Lower leg skin (tissue), 4 donors: Measurements from ENCODE around the gene MGAT4A. TPM values are rescaled to one million over a fixed set of nuclear protein-coding genes. Genes with fewer than 3 reads are reported as not detected.

ENCODE experiments used
- DNase-seq, 2 donors: peaks; one replicate each; pipeline ENCODE4 v3.0.0-alpha.2; 2019; ENCODE audit warnings: low spot score in 2 of 2
- H3K4me3 ChIP-seq: fragments of 200-600 bp; sonication (generic); 2 replicates; pipeline ENCODE4 v1.5.1; 2017; ENCODE audit warnings: mild to moderate bottlenecking, low read depth; ENCODE audit not compliant: poor library complexity, severe bottlenecking
- POLR2A ChIP-seq, 2 donors: fragments of 450-650 bp; IDR thresholded peaks; one replicate each; pipeline ENCODE4 v1.6.1; 2016 to 2017; ENCODE audit warnings: antibody characterized with exemption in 2 of 2, mild to moderate bottlenecking in 1 of 2, moderate library complexity in 1 of 2
- WGBS, 2 donors: methylation state at CpG; one replicate each; pipeline ENCODE4 v1.1.5; 2018; 5-methylcytosine and 5-hydroxymethylcytosine counted together
- intact Hi-C: fragments of 100-400 bp; cut with DNase I; formaldehyde crosslinking; loops from one replicate; pipeline ENCODE4 v1.15.0; 2023; ENCODE audit warnings: low total_unique reads
- total RNA-seq, 4 donors: library from RNA; depleted of rRNA; stranded (reverse); fragments of >200 nt; gene quantifications; one replicate each; pipeline ENCODE4 v1.1.0, GENCODE V29; 2016
- TF ChIP-seq, protein P1 (sequence below), 3 donors: fragments of 450-650 bp; IDR thresholded peaks; one replicate each; pipeline ENCODE4 v1.5.1; 2016; ENCODE audit warnings: antibody characterized with exemption in 3 of 3, mild to moderate bottlenecking in 3 of 3, moderate library complexity in 2 of 3

Gene MGAT4A
- total RNA-seq, 4 donors from 2014 or later = 7.3 to 24.9 (median 14.2) TPM

DNA sequence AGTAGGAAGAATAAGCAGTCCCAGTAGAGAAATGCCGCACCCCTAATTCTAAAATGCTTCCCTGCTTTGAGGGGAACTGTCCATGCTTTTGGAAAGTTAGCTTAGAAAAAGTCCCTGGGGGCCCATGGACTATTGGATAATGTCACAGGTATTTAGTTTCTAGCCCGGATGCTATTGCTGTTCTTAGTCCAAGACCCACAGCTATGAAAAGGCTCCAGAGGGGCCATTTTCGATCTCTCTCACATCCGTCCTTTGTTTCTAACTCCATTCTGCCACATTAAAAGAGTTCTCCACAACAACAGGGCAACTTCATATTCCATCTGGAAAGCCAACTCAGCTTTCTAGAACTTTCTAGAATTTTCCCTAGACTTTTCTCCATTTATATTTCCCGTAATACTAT, 47.2 kb downstream of the MGAT4A start:
- TF ChIP-seq, protein P1, sequence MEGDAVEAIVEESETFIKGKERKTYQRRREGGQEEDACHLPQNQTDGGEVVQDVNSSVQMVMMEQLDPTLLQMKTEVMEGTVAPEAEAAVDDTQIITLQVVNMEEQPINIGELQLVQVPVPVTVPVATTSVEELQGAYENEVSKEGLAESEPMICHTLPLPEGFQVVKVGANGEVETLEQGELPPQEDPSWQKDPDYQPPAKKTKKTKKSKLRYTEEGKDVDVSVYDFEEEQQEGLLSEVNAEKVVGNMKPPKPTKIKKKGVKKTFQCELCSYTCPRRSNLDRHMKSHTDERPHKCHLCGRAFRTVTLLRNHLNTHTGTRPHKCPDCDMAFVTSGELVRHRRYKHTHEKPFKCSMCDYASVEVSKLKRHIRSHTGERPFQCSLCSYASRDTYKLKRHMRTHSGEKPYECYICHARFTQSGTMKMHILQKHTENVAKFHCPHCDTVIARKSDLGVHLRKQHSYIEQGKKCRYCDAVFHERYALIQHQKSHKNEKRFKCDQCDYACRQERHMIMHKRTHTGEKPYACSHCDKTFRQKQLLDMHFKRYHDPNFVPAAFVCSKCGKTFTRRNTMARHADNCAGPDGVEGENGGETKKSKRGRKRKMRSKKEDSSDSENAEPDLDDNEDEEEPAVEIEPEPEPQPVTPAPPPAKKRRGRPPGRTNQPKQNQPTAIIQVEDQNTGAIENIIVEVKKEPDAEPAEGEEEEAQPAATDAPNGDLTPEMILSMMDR (IDR thresholded peaks at IDR 0.05) = no peak
- no peak for TF ChIP-seq POLR2A (IDR thresholded peaks at IDR 0.05)
- no peak for DNase-seq
- 73 to 78% methylated on average over 5 of the region's 5 CpGs for WGBS, 2 donors
- no peak overlapping the region for H3K4me3 ChIP-seq
- intact Hi-C loops = no loop called here

DNA sequence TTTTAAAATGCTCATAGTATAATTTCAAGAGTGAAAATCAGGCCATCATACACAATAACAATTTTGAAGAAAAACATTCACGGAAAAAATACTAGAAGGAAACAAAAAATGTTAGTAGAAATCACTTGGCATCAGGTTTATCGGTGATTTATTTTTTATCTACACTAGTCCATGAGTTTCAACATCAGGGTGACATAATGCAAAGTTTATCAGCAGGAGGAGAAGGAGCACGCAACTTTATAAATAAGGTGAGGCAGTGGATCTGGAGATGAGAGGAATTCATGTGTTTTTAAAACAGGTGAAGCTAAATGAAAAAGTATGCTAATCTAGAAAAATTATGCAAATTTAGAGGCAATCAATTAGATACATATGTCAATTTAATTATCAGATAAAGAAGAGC, 54.2 kb downstream of the MGAT4A start:
- TF ChIP-seq, protein P1 (IDR thresholded peaks at IDR 0.05) = no peak
- no peak for TF ChIP-seq POLR2A (IDR thresholded peaks at IDR 0.05)
- intact Hi-C loops = no loop called here
- WGBS, 2 donors = 91 to 95% methylated on average over 3 of the region's 3 CpGs
- DNase-seq = no peak
- H3K4me3 ChIP-seq = no peak overlapping the region

DNA sequence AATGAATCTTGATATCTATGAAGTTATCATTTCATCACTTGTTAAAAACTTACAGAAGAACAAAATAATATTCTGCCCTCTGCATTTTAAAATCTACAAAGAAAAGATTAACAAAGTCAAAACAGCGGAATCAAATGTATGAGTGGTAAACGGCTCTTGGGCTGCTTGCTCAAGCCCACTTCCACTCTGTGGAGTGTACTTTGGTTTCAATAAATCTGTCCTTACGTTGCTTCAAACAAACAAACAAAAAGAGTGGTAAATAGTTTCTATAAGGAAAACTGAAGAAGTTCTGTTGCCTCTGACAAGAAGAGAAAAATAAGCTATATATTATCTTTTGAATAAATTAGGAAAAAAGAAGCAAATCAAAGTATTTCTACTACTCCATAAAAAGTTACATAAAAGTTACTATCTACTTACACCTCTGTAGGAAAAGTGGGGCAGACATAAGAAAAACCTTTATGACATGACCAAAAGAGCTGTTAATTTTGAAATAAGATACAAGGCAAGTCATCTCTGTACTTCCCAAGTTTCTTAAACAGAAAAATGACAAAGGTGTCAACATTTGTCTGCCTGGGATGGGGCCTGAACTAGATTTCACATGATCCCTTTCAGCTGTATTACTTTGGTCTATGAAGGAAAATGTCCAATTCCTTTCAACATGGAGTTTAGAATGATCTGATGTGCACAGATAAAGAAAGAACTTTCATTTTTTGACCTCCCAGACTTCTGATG, 56.5 kb downstream of the MGAT4A start:
- WGBS, 2 donors = 94 to 95% methylated on average over 3 of the region's 3 CpGs
- TF ChIP-seq, protein P1 (IDR thresholded peaks at IDR 0.05) = no peak
- no peak for TF ChIP-seq POLR2A (IDR thresholded peaks at IDR 0.05)
- DNase-seq = no peak
- intact Hi-C loops = no loop called here
- H3K4me3 ChIP-seq = no peak overlapping the region

DNA sequence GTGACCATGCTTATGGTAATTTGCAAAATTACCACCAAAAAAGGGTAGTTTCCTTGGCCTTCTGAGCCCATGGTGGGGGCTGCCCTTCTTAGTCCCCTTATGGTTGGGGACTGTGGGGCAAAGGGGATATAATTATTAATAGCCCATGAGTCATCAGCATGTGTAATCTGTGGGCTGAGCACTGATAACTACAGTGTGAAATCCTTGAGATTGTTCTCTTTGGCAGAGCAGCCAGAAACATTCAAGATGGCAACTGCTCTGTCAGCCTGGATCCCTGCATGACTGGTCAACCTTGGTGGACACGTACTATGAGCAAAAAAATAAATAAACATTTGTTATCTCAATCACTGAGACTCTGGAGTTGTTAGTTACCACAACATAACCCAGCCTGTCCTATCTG, 61.3 kb downstream of the MGAT4A start:
- intact Hi-C loops = no loop called here
- no peak overlapping the region for H3K4me3 ChIP-seq
- no peak for DNase-seq
- TF ChIP-seq POLR2A (IDR thresholded peaks at IDR 0.05) = no peak
- TF ChIP-seq, protein P1 (IDR thresholded peaks at IDR 0.05) = no peak
- 82 to 90% methylated on average over 1 of the region's 1 CpG for WGBS, 2 donors

DNA sequence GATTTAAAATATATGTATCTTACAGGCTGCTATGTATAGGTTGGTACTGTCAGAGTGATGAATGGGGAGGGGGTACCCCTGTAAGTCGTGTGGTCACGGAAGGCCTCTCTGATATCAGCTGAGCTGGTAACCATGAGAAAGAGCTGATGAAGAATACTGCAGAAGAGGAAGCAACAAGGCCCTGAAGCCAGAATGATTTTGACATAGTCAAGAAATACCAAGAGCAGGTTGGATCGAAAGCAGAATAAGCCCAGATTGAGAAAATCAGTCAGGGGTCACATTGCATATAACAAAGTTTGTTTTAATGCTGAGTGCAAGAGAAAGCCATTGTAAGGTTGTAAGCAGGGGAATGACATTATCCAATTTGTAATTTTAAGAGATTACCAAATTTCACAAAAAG, 65.3 kb downstream of the MGAT4A start:
- 90 to 91% methylated on average over 3 of the region's 3 CpGs for WGBS, 2 donors
- no peak for DNase-seq
- no peak for TF ChIP-seq POLR2A (IDR thresholded peaks at IDR 0.05)
- TF ChIP-seq, protein P1 (IDR thresholded peaks at IDR 0.05) = no peak
- intact Hi-C loops = no loop called here
- no peak overlapping the region for H3K4me3 ChIP-seq

DNA sequence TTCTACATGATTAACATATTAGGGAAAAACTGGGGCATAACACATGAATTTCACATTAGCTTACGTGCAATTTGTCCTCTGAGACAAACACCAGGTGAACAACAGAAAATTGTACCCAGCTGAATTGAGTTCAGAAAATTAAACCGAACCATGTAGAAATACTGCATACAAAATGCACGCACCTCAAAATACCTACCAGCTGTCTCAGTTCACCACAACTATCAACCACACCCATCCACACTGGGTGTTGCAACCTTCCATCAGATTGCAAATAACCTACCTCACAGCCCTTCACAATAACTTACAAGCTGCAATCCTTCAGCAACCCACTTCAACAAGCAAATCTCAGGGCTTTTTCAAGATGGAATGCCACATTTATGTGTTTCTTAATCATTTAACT, 66.6 kb downstream of the MGAT4A start:
- intact Hi-C loops = no loop called here
- H3K4me3 ChIP-seq = no peak overlapping the region
- WGBS, 2 donors = 65 to 78% methylated on average over 3 of the region's 3 CpGs
- DNase-seq = no peak
- TF ChIP-seq, protein P1 (IDR thresholded peaks at IDR 0.05) = no peak
- no peak for TF ChIP-seq POLR2A (IDR thresholded peaks at IDR 0.05)
